Aorta (tissue), 4 donors: ENCODE data around the gene SEC22C. TPM values are rescaled to one million over a fixed set of nuclear protein-coding genes. Genes with fewer than 3 reads are reported as not detected.

Source experiments
- polyA plus RNA-seq, 2 donors: library from polyadenylated mRNA; stranded (reverse); fragments of 200-250 nt; gene quantifications; one replicate each; pipeline ENCODE4 v1.2.3, GENCODE V29; 2013
- total RNA-seq, 2 donors: library from RNA; stranded (reverse); fragmentation: NEBNext Ultra II Directional; extraction: Animal tissue kit (Norgen Biotek cat#: 25700); gene quantifications; one replicate each; pipeline ENCODE4 v1.2.1, GENCODE V29; 2021
- donor health status: healthy with polysubstance abuse.
- donor health status: Bipolar disorder and iron deficiency.
- donor health status: DM: no; HTN: no; CAD: no.
- donor health status: DM: yes; HTN: yes; CAD: no.

The SEC22C gene
- total and polyA plus RNA-seq, 4 donors, result 43.6 to 58.6 (median 50.5) TPM

Other genes with a start within 250 kb of the SEC22C start
- not detected for gene LYZL4, start 171.4 kb downstream of the SEC22C start, total RNA-seq
- gene LYZL4, start 171.4 kb downstream of the SEC22C start, polyA plus RNA-seq, result not detected
- 1 to 10 TPM; 3.2 to 7.6 TPM for gene VIPR1, start 79.3 kb downstream of the SEC22C start, total RNA-seq
- gene VIPR1, start 79.3 kb downstream of the SEC22C start, polyA plus RNA-seq, result 10 to 100 TPM; 11.5 to 14.0 TPM
- gene SS18L2, start 8.9 kb upstream of the SEC22C start, total RNA-seq, result 10 to 100 TPM; 17.5 to 18.5 TPM
- gene SS18L2, start 8.9 kb upstream of the SEC22C start, polyA plus RNA-seq, result 10 to 100 TPM; 21.4 to 47.8 TPM
- gene NKTR, start 18.7 kb upstream of the SEC22C start, total RNA-seq, result 100 to 1,000 TPM in 1 of 2 donors, 10 to 100 TPM in 1; 98.5 to 163 TPM
- gene NKTR, start 18.7 kb upstream of the SEC22C start, polyA plus RNA-seq, result 10 to 100 TPM in 1 of 2 donors, 1 to 10 TPM in 1; 6.1 to 57.7 TPM
- gene ZBTB47, start 71.7 kb upstream of the SEC22C start, total RNA-seq, result 10 to 100 TPM; 72.4 to 82.0 TPM
- gene ZBTB47, start 71.7 kb upstream of the SEC22C start, polyA plus RNA-seq, result 10 to 100 TPM; 42.3 to 77.1 TPM
- not detected for gene KLHL40, start 103.6 kb upstream of the SEC22C start, total RNA-seq
- gene KLHL40, start 103.6 kb upstream of the SEC22C start, polyA plus RNA-seq, result under 1 TPM in 1 of 2 donors, not detected in 1; 0.26 TPM
- not detected for gene HHATL, start 120.8 kb upstream of the SEC22C start, total RNA-seq
- 1 to 10 TPM; 1.4 to 1.5 TPM for gene HHATL, start 120.8 kb upstream of the SEC22C start, polyA plus RNA-seq
- 1 to 10 TPM; 1.3 to 2.5 TPM for gene CCDC13, start 191.3 kb upstream of the SEC22C start, total RNA-seq
- gene CCDC13, start 191.3 kb upstream of the SEC22C start, polyA plus RNA-seq, result 1 to 10 TPM; 1.2 to 3.1 TPM
- 10 to 100 TPM; 61.4 to 84.9 TPM for gene HIGD1A, start 222.5 kb upstream of the SEC22C start, total RNA-seq
- gene HIGD1A, start 222.5 kb upstream of the SEC22C start, polyA plus RNA-seq, result 100 to 1,000 TPM; 175 to 337 TPM
- gene ACKR2, start 227.5 kb upstream of the SEC22C start, total RNA-seq, result 1 to 10 TPM; 3.1 to 7.8 TPM
- under 1 TPM in 1 of 2 donors, not detected in 1; 0.26 TPM for gene ACKR2, start 227.5 kb upstream of the SEC22C start, polyA plus RNA-seq